HL-60 (cell line): ENCODE results near the gene GLI3.

ENCODE experiments used
- GABPA ChIP-seq: IDR thresholded peaks from 2 replicates; pipeline ENCODE4 v1.6.1; 2012; ENCODE audit warnings: low read depth
- TF ChIP-seq, protein P1 (sequence below): IDR thresholded peaks from one replicate; pipeline ENCODE4 v1.5.1; 2011; ENCODE audit warnings: low read length, control low read depth, inconsistent platforms; ENCODE audit not compliant: insufficient read depth
- TF ChIP-seq, protein P2 (sequence below): IDR thresholded peaks from 2 replicates; pipeline ENCODE4 v1.6.1; 2012; ENCODE audit warnings: low read depth; ENCODE audit not compliant: insufficient replicate concordance

DNA sequence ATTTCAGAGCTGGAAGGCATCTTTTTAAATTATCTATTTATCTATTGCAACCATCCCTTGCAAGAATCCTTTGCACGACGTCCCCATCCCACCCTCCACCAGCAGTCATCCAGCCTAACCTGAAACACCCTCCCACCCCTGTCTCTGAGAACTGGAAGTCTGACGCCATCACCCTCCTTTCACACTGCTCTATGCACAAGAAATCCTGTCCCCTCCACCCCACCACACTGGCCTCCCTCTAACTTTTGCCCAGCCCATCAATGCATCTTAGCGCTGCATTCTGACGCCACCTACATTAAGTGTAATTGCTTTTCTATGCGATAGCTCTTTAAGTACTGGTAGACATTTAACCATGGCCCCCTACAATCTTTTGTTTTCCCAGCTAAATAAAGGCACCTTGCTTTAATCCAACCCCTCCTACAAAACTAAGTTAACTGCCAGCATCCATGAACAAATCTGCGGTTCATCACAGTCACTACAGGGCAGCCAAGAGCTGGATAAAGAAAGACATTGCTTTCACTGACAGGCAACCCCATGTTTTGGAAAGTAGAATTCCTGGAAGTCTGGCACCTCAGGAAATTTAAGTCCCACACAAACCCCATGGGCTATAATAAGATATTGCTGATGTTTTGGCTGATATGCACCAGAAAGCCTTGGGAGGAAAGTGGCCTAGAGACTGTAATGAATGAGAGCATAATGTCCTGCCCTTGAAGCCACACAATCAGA, 128.0 kb downstream of the GLI3 start:
- TF ChIP-seq, protein P1, sequence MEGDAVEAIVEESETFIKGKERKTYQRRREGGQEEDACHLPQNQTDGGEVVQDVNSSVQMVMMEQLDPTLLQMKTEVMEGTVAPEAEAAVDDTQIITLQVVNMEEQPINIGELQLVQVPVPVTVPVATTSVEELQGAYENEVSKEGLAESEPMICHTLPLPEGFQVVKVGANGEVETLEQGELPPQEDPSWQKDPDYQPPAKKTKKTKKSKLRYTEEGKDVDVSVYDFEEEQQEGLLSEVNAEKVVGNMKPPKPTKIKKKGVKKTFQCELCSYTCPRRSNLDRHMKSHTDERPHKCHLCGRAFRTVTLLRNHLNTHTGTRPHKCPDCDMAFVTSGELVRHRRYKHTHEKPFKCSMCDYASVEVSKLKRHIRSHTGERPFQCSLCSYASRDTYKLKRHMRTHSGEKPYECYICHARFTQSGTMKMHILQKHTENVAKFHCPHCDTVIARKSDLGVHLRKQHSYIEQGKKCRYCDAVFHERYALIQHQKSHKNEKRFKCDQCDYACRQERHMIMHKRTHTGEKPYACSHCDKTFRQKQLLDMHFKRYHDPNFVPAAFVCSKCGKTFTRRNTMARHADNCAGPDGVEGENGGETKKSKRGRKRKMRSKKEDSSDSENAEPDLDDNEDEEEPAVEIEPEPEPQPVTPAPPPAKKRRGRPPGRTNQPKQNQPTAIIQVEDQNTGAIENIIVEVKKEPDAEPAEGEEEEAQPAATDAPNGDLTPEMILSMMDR = no peak
- TF ChIP-seq, protein P2, sequence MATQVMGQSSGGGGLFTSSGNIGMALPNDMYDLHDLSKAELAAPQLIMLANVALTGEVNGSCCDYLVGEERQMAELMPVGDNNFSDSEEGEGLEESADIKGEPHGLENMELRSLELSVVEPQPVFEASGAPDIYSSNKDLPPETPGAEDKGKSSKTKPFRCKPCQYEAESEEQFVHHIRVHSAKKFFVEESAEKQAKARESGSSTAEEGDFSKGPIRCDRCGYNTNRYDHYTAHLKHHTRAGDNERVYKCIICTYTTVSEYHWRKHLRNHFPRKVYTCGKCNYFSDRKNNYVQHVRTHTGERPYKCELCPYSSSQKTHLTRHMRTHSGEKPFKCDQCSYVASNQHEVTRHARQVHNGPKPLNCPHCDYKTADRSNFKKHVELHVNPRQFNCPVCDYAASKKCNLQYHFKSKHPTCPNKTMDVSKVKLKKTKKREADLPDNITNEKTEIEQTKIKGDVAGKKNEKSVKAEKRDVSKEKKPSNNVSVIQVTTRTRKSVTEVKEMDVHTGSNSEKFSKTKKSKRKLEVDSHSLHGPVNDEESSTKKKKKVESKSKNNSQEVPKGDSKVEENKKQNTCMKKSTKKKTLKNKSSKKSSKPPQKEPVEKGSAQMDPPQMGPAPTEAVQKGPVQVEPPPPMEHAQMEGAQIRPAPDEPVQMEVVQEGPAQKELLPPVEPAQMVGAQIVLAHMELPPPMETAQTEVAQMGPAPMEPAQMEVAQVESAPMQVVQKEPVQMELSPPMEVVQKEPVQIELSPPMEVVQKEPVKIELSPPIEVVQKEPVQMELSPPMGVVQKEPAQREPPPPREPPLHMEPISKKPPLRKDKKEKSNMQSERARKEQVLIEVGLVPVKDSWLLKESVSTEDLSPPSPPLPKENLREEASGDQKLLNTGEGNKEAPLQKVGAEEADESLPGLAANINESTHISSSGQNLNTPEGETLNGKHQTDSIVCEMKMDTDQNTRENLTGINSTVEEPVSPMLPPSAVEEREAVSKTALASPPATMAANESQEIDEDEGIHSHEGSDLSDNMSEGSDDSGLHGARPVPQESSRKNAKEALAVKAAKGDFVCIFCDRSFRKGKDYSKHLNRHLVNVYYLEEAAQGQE = no peak
- no peak for TF ChIP-seq GABPA
